ENCODE measurements around the gene SCN5A. TPM values are rescaled to one million over a fixed set of nuclear protein-coding genes. Genes with fewer than 3 reads are reported as not detected.

The SCN5A gene
- total RNA-seq, 1 experiment from 2014 or later = 4.7 TPM

DNA sequence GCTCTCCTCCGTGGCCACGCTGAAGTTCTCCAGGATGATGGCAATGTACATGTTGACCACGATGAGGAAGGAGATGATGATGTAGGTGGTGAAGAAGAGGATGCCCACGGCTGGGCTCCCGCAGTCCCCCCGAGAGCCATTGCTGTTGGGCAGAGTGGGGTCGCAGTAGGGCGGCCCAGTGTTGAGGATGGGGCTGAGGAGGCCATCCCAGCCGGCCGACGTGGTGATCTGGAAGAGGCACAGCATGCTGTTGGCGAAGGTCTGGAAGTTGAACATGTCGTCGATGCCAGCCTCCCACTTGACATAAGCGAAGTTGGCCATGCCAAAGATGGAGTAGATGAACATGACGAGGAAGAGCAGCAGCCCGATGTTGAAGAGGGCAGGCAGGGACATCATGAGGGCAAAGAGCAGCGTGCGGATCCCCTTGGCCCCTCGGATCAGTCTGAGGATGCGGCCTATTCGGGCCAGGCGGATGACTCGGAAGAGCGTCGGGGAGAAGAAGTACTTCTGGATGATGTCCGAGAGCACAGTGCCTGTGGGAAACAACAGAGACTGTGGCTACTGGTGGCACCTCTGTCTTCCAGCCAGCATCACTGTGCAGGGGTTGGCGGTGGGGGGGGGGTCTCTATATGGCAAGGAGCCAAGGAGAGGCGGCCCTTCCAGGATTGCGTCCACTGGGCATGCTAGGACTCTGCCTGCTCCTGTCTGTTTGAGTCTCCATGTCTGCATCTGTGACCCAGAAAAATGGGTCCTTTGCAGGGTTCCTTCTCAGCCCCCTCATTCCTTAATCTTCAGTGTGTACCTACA lies 98.3 kb downstream of the SCN5A start:
- no peak for TF ChIP-seq EZH2 (IDR thresholded peaks at IDR 0.05; ENCODE audit: low read depth)
- TF ChIP-seq CTCF (conservative IDR thresholded peaks at IDR 0.05) = no peak
- Histone ChIP-seq H3K9me3 (ENCODE audit: insufficient read depth, low read depth) (no peaks in the 10 kb centered on the region), H3K9me2 (ENCODE audit: insufficient read depth) (no peaks in the 10 kb centered on the region), H3K27me3 (ENCODE audit: insufficient read depth, low read depth) (peaks cover 6% of the 10 kb centered on the region; the same call in 1 of the 2 replicates), H2AFZ (no peak overlapping the region), H3K79me2 (ENCODE audit: low read depth) (no peaks in the 10 kb centered on the region), H3K4me2 (no peak overlapping the region), H3K27ac (no peak overlapping the region), H3F3A (ENCODE audit: insufficient read depth, low read depth) (no peaks in the 10 kb centered on the region), H3K36me3 (ENCODE audit: low read depth) (no peaks in the 10 kb centered on the region), H3K4me3 (no peak overlapping the region), H4K20me1 (ENCODE audit: insufficient read depth) (no peaks in the 10 kb centered on the region), H3K4me1 (replicated peaks; ENCODE audit: insufficient read depth) (no peaks in the 10 kb centered on the region)
- intact Hi-C loops (cut with micrococcal nuclease; ENCODE audit: unreplicated experiment) = no loop called here
- ChIA-PET POLR2A (ENCODE audit: unreplicated experiment) (no interaction called here), CTCF (no interaction called here)
- BruUV-seq (replicated peaks) = no TSS peak
- no peak for DNase-seq

- H3K27ac ChIP-seq = no peak overlapping the region
- no peak for DNase-seq
- CTCF ChIA-PET = no interaction called here
- no peak overlapping the region for H3K4me3 ChIP-seq
- H3K4me2 ChIP-seq = no peak overlapping the region
- peaks cover 12% of the 10 kb centered on the region; the same call in 1 of the 2 replicates for H3K27me3 ChIP-seq (ENCODE audit: insufficient read depth, low read depth)
- no peak overlapping the region for H2AFZ ChIP-seq
- H3K79me2 ChIP-seq (ENCODE audit: low read depth) = no peaks in the 10 kb centered on the region
- H4K20me1 ChIP-seq (ENCODE audit: insufficient read depth) = no peaks in the 10 kb centered on the region
- H3K36me3 ChIP-seq (ENCODE audit: low read depth) = no peaks in the 10 kb centered on the region
- no peaks in the 10 kb centered on the region for H3K9me2 ChIP-seq (ENCODE audit: insufficient read depth)
- no peaks in the 10 kb centered on the region for H3F3A ChIP-seq (ENCODE audit: insufficient read depth, low read depth)
- no TSS peak for BruUV-seq (replicated peaks)
- POLR2A ChIA-PET (ENCODE audit: unreplicated experiment) = no interaction called here
- TF ChIP-seq EZH2 (IDR thresholded peaks at IDR 0.05; ENCODE audit: low read depth) (no peak), CTCF (conservative IDR thresholded peaks at IDR 0.05) (no peak)
- no peaks in the 10 kb centered on the region for H3K4me1 ChIP-seq (replicated peaks; ENCODE audit: insufficient read depth)
- intact Hi-C loops (cut with micrococcal nuclease; ENCODE audit: unreplicated experiment) = no loop called here
- no peaks in the 10 kb centered on the region for H3K9me3 ChIP-seq (ENCODE audit: insufficient read depth, low read depth)
These were observed 99.3 kb downstream of the SCN5A start for GRCh38 chr3:38549957-38550840.

DNA sequence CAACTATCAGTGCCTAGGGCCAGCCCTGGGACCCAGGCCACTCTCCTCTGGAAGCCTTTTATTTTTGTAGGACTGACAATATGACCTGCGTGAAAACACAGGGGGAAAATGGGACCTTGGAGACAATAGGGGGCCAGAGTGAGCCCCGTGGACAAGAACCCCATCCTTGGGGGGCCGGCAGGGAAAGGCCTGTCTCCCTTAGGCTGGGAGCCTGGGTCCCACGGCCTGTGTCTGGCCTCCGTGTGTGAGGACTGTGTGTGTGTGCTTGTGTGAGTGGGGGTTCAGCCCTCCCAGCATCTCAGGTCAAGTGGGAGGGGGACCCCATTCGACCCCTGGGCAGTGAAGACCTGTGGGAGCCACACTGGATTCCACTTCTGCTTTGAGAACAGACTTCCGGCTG lies 100.0 kb downstream of the SCN5A start:
- ChIA-PET POLR2A (ENCODE audit: unreplicated experiment) (no interaction called here), CTCF (no interaction called here)
- no peak overlapping the region for H2AFZ ChIP-seq
- no peaks in the 10 kb centered on the region for H3K9me3 ChIP-seq (ENCODE audit: insufficient read depth, low read depth)
- H3K79me2 ChIP-seq (ENCODE audit: low read depth) = no peaks in the 10 kb centered on the region
- no peak for TF ChIP-seq CTCF (conservative IDR thresholded peaks at IDR 0.05)
- H3K36me3 ChIP-seq (ENCODE audit: low read depth) = no peaks in the 10 kb centered on the region
- H3K9me2 ChIP-seq (ENCODE audit: insufficient read depth) = no peaks in the 10 kb centered on the region
- H3K4me1 ChIP-seq (replicated peaks; ENCODE audit: insufficient read depth) = no peaks in the 10 kb centered on the region
- no peaks in the 10 kb centered on the region for H4K20me1 ChIP-seq (ENCODE audit: insufficient read depth)
- no peaks in the 10 kb centered on the region for H3F3A ChIP-seq (ENCODE audit: insufficient read depth, low read depth)
- no peak overlapping the region for H3K4me2 ChIP-seq
- no peak overlapping the region for H3K4me3 ChIP-seq
- intact Hi-C loops (cut with micrococcal nuclease; ENCODE audit: unreplicated experiment) = no loop called here
- BruUV-seq (replicated peaks) = no TSS peak
- no peak for DNase-seq
- H3K27ac ChIP-seq = no peak overlapping the region
- H3K27me3 ChIP-seq (ENCODE audit: insufficient read depth, low read depth) = peaks cover 12% of the 10 kb centered on the region; the same call in 1 of the 2 replicates

Measured in PC-9 (cell line).